HCT116 (cell line): Measurements from ENCODE around the gene SLC25A48.

ENCODE experiments used
- CBX3 ChIP-seq: IDR thresholded peaks from 2 replicates; pipeline ENCODE4 v1.6.1; 2012; ENCODE audit warnings: low read depth
- CTCF ChIP-seq, 3 experiments: fragments of 200-600 bp in 1 of 3; sonication (generic) in 1 of 3; IDR thresholded peaks in 2 of 3; conservative IDR thresholded peaks in 1 of 3; 2 replicates each; pipeline ENCODE4 v1.5.1; 2012 to 2017; ENCODE audit warnings: low read depth in 2 of 3, low read length in 2 of 3, antibody characterized with exemption in 1 of 3, borderline replicate concordance in 1 of 3, control low read depth in 1 of 3, mild to moderate bottlenecking in 1 of 3, mixed read lengths in 1 of 3, mixed run types in 1 of 3, moderate library complexity in 1 of 3; ENCODE audit not compliant: insufficient read depth in 1 of 3
- EGR1 ChIP-seq: IDR thresholded peaks from 2 replicates; pipeline ENCODE4 v1.6.1; 2012; ENCODE audit warnings: low read depth
- ELF1 ChIP-seq: IDR thresholded peaks from 2 replicates; pipeline ENCODE4 v1.6.1; 2012; ENCODE audit warnings: low read depth, borderline replicate concordance
- EZH2 ChIP-seq: fragments of 200-600 bp; sonication (generic); IDR thresholded peaks from 2 replicates; pipeline ENCODE4 v1.6.1; 2017; ENCODE audit warnings: antibody characterized with exemption, mixed run types
- EZH2phosphoT487 ChIP-seq: fragments of 200-600 bp; IDR thresholded peaks from 2 replicates; pipeline ENCODE4 v1.6.1; 2018; ENCODE audit warnings: antibody characterized with exemption, borderline replicate concordance
- FOSL1 ChIP-seq: IDR thresholded peaks from 2 replicates; pipeline ENCODE4 v1.6.1; 2012; ENCODE audit warnings: low read depth
- JUND ChIP-seq: IDR thresholded peaks from 2 replicates; pipeline ENCODE4 v1.6.1; 2012
- POLR2A ChIP-seq: IDR thresholded peaks from 2 replicates; pipeline ENCODE4 v1.7.0; 2011; ENCODE audit warnings: borderline replicate concordance; ENCODE audit not compliant: insufficient read depth, insufficient read length; ENCODE audit errors: extremely low read depth
- RAD21 ChIP-seq: IDR thresholded peaks from 2 replicates; pipeline ENCODE4 v1.6.1; 2012; ENCODE audit warnings: low read depth, mild to moderate bottlenecking
- REST ChIP-seq: IDR thresholded peaks from 2 replicates; pipeline ENCODE4 v1.6.1; 2012; ENCODE audit warnings: low read depth
- TCF7L2 ChIP-seq: IDR thresholded peaks from 2 replicates; pipeline ENCODE4 v1.7.0; 2011; ENCODE audit warnings: borderline replicate concordance, inconsistent platforms; ENCODE audit not compliant: insufficient read depth, insufficient read length; ENCODE audit errors: extremely low read depth
- YY1 ChIP-seq: IDR thresholded peaks from 2 replicates; pipeline ENCODE4 v1.6.1; 2011; ENCODE audit warnings: low read length, low read depth, moderate library complexity, mild to moderate bottlenecking; ENCODE audit not compliant: insufficient replicate concordance; ENCODE audit errors: extremely low read depth

- TF ChIP-seq CTCF (IDR thresholded peaks at IDR 0.05 in 2 of 3, conservative IDR thresholded peaks at IDR 0.05 in 1 of 3; ENCODE audit: borderline replicate concordance in 1 of 3, insufficient read depth in 1 of 3, low read depth in 2 of 3, low read length in 2 of 3) (no peak), JUND (no peak), CBX3 (no peak), POLR2A (no peak), EGR1 (no peak), EZH2 (no peak), FOSL1 (no peak), YY1 (no peak), RAD21 (no peak), EZH2phosphoT487 (no peak), ELF1 (no peak), TCF7L2 (no peak), REST (no peak)
Observed at GRCh38 chr5:135830384-135830700, 4.1 kb upstream of the SLC25A48 start.
